ENCODE measurements around the gene GNG4. TPM values are rescaled to one million over a fixed set of nuclear protein-coding genes. Genes with fewer than 3 reads are reported as not detected.
"Not testable (repeated sequence)": the region's sequence is repeated elsewhere in the genome, so short reads cannot be mapped to it uniquely, and the experiment has no call there.

The GNG4 gene
- total RNA-seq, 1 donor from 2014 or later: 0.30 TPM

GRCh38 chr1:235625831-235626230, 23.8 kb downstream of the GNG4 start:
- DNase-seq (ENCODE audit: low read depth): no peak

- no peak for DNase-seq (ENCODE audit: low read depth)
Measured at GRCh38 chr1:235625340-235625739, 24.2 kb downstream of the GNG4 start.

- peak; percentile 89 for DNase-seq (ENCODE audit: low read depth)
Measured at GRCh38 chr1:235624721-235625333, 24.8 kb downstream of the GNG4 start.

GRCh38 chr1:235622936-235623779, 26.4 kb downstream of the GNG4 start:
- no peak for DNase-seq (ENCODE audit: low read depth)

GRCh38 chr1:235619149-235619548, 30.4 kb downstream of the GNG4 start:
- DNase-seq (ENCODE audit: low read depth): peak; percentile 21

GRCh38 chr1:235617808-235618207, 31.8 kb downstream of the GNG4 start:
- peak; percentile 12 for DNase-seq (ENCODE audit: low read depth)

GRCh38 chr1:235617140-235617539, 32.4 kb downstream of the GNG4 start:
- DNase-seq (ENCODE audit: low read depth): no peak

GRCh38 chr1:235614442-235614954, 35.1 kb downstream of the GNG4 start:
- DNase-seq (ENCODE audit: low read depth): no peak

GRCh38 chr1:235613602-235614001, 36.0 kb downstream of the GNG4 start:
- no peak for DNase-seq (ENCODE audit: low read depth)

- DNase-seq (ENCODE audit: low read depth): no peak
Measured at GRCh38 chr1:235612761-235613160, 36.8 kb downstream of the GNG4 start.

- DNase-seq (ENCODE audit: low read depth): no peak
Measured at GRCh38 chr1:235610157-235610556, 39.4 kb downstream of the GNG4 start.

- DNase-seq (ENCODE audit: low read depth): no peak
Measured at GRCh38 chr1:235608278-235608677, 41.3 kb downstream of the GNG4 start.

GRCh38 chr1:235607284-235607683, 42.3 kb downstream of the GNG4 start:
- no peak for DNase-seq (ENCODE audit: low read depth)

GRCh38 chr1:235601104-235601503, 48.5 kb downstream of the GNG4 start:
- peak; percentile 6 for DNase-seq (ENCODE audit: low read depth)

GRCh38 chr1:235599536-235599935, 50.0 kb downstream of the GNG4 start:
- DNase-seq (ENCODE audit: low read depth): no peak

GRCh38 chr1:235597867-235598553, 51.6 kb downstream of the GNG4 start:
- DNase-seq (ENCODE audit: low read depth): peak; percentile 13

- DNase-seq (ENCODE audit: low read depth): no peak
Measured at GRCh38 chr1:235595079-235595478, 54.5 kb downstream of the GNG4 start.

- not testable (repeated sequence) for DNase-seq (ENCODE audit: low read depth)
Measured at GRCh38 chr1:235594281-235594895, 55.2 kb downstream of the GNG4 start.

- peak; percentile 12 for DNase-seq (ENCODE audit: low read depth)
Measured at GRCh38 chr1:235588916-235589515, 60.6 kb downstream of the GNG4 start.

GRCh38 chr1:235588156-235588555, 61.4 kb downstream of the GNG4 start:
- no peak for DNase-seq (ENCODE audit: low read depth)

- DNase-seq (ENCODE audit: low read depth): no peak
Measured at GRCh38 chr1:235586992-235587391, 62.6 kb downstream of the GNG4 start.

GRCh38 chr1:235586413-235586812, 63.2 kb downstream of the GNG4 start:
- DNase-seq (ENCODE audit: low read depth): no peak
